Trophoblast cell (in vitro differentiated cells and primary cell): ENCODE data around the gene CCDC92.

Source experiments
- DNase-seq, 2 donors: peaks; one replicate each; pipeline ENCODE4 v3.0.0-alpha.2; 2016
- H2AFZ ChIP-seq: 2 replicates; pipeline ENCODE4 v1.6.1; 2013; ENCODE audit warnings: low read length, moderate library complexity, mild to moderate bottlenecking; ENCODE audit not compliant: insufficient read depth, poor library complexity
- H2AK5ac ChIP-seq: 2 replicates; pipeline ENCODE4 v1.6.1; 2013; ENCODE audit warnings: mild to moderate bottlenecking, low read length
- H2BK120ac ChIP-seq: 2 replicates; pipeline ENCODE4 v1.6.1; 2013; ENCODE audit warnings: low read length, mild to moderate bottlenecking, moderate library complexity; ENCODE audit not compliant: insufficient read depth, poor library complexity
- H2BK12ac ChIP-seq: 2 replicates; pipeline ENCODE4 v1.6.1; 2013; ENCODE audit warnings: mild to moderate bottlenecking, low read length, moderate library complexity
- H2BK5ac ChIP-seq: 2 replicates; pipeline ENCODE4 v1.6.1; 2013; ENCODE audit warnings: low read length, low read depth, moderate library complexity, mild to moderate bottlenecking; ENCODE audit not compliant: poor library complexity
- H3K14ac ChIP-seq: 2 replicates; pipeline ENCODE4 v1.6.1; 2013; ENCODE audit warnings: mild to moderate bottlenecking, low read length
- H3K18ac ChIP-seq: 2 replicates; pipeline ENCODE4 v1.6.1; 2013; ENCODE audit warnings: mild to moderate bottlenecking, low read length
- H3K23ac ChIP-seq: 2 replicates; pipeline ENCODE4 v1.6.1; 2013; ENCODE audit warnings: low read length
- H3K27ac ChIP-seq: 2 replicates; pipeline ENCODE4 v1.5.1; 2013; ENCODE audit warnings: low read depth, mild to moderate bottlenecking, inconsistent platforms, low read length, moderate library complexity
- H3K27me3 ChIP-seq: 2 replicates; pipeline ENCODE4 v1.6.1; 2013; ENCODE audit warnings: inconsistent platforms, mild to moderate bottlenecking, low read length, moderate library complexity; ENCODE audit not compliant: insufficient read depth
- H3K36me3 ChIP-seq, 2 experiments: 1 replicate in 1 of 2; 2 replicates in 1 of 2; pipeline ENCODE4 v1.6.1; 2013; ENCODE audit warnings: low read length in 2 of 2, mild to moderate bottlenecking in 2 of 2, moderate library complexity in 1 of 2; ENCODE audit not compliant: insufficient read depth in 2 of 2, control insufficient read depth in 1 of 2
- H3K4ac ChIP-seq: 2 replicates; pipeline ENCODE4 v1.6.1; 2013; ENCODE audit warnings: low read depth, mild to moderate bottlenecking, low read length, moderate library complexity
- H3K4me1 ChIP-seq, 2 experiments: 1 replicate in 1 of 2; 2 replicates in 1 of 2; pipeline ENCODE4 v1.6.1; 2013; ENCODE audit warnings: low read length in 2 of 2, mild to moderate bottlenecking in 2 of 2, moderate library complexity in 1 of 2; ENCODE audit not compliant: insufficient read depth in 2 of 2, control insufficient read depth in 1 of 2
- H3K4me2 ChIP-seq: 2 replicates; pipeline ENCODE4 v1.6.1; 2013; ENCODE audit warnings: inconsistent platforms, mild to moderate bottlenecking, low read length, moderate library complexity
- H3K4me3 ChIP-seq: 2 replicates; pipeline ENCODE4 v1.5.1; 2013; ENCODE audit warnings: mild to moderate bottlenecking, low read depth, low read length, inconsistent platforms
- H3K79me1 ChIP-seq: one replicate; pipeline ENCODE4 v1.6.1; 2013; ENCODE audit warnings: low read length
- H3K79me2 ChIP-seq: 2 replicates; pipeline ENCODE4 v1.6.1; 2013; ENCODE audit warnings: low read length, mild to moderate bottlenecking; ENCODE audit not compliant: control insufficient read depth, insufficient read depth, poor library complexity
- H3K9ac ChIP-seq: 2 replicates; pipeline ENCODE4 v1.6.1; 2013; ENCODE audit warnings: mild to moderate bottlenecking, low read length
- H3K9me3 ChIP-seq: 2 replicates; pipeline ENCODE4 v1.6.1; 2013; ENCODE audit warnings: low read depth, mild to moderate bottlenecking, control low read depth, inconsistent platforms, low read length; ENCODE audit not compliant: insufficient read depth
- H4K12ac ChIP-seq: 2 replicates; pipeline ENCODE4 v1.6.1; 2013; ENCODE audit warnings: low read depth, mild to moderate bottlenecking, low read length, moderate library complexity
- H4K8ac ChIP-seq: 2 replicates; pipeline ENCODE4 v1.6.1; 2013; ENCODE audit warnings: low read depth, mild to moderate bottlenecking, low read length, moderate library complexity
- H4K91ac ChIP-seq: one replicate; pipeline ENCODE4 v1.6.1; 2013; ENCODE audit warnings: low read depth, mild to moderate bottlenecking, low read length, moderate library complexity
- WGBS: extraction: QIAGEN DNeasy Blood & Tissue Kit; methylation state at CpG from one replicate; pipeline ENCODE4 v1.1.7; 2013; ENCODE audit warnings: missing lambda C conversion rate; ENCODE audit not compliant: insufficient read length, insufficient coverage; ENCODE audit errors: extremely low coverage; 5-methylcytosine and 5-hydroxymethylcytosine counted together

Gene CCDC92

DNA sequence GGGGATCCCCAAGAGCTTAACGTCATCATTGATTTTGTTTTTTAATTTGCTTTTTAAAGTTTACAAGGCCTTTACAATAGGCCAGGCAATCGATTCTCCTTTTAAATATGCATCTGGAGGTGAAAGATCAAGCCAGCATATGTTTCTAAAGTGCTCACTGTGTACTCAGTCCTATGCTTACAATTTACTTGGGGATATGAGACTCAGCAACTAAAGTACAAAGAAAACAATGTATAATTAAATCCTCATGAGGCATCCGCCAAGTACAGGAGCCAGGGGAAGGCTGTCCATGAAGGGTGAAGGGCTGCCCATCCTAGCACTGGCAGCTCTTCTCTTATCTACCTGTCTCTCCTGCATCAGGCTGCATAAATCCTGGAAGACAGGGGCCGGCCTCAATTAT is 11.8 kb downstream of the CCDC92 start:
- H3K4me1 ChIP-seq, result peaks cover 5 to 7% of the 10 kb centered on the region in 2 experiments
- no peak overlapping the region for H3K4ac ChIP-seq
- H2BK5ac ChIP-seq, result no peak overlapping the region
- DNase-seq, result no peak
- no peaks in the 10 kb centered on the region for H3K79me2 ChIP-seq
- H2AK5ac ChIP-seq, result no peak overlapping the region
- H3K14ac ChIP-seq, result no peak overlapping the region
- no peak overlapping the region for H2BK120ac ChIP-seq
- no peak overlapping the region for H2BK12ac ChIP-seq
- H4K8ac ChIP-seq, result no peak overlapping the region
- H3K4me2 ChIP-seq, result no peak overlapping the region
- peaks cover 0 to 7% of the 10 kb centered on the region in 2 experiments for H3K36me3 ChIP-seq
- H3K18ac ChIP-seq, result no peak overlapping the region
- no CpG with 5 or more reads among the region's 4 CpGs for WGBS
- H3K9ac ChIP-seq, result no peak overlapping the region
- H4K12ac ChIP-seq, result no peak overlapping the region
- H3K79me1 ChIP-seq, result no peaks in the 10 kb centered on the region
- no peaks in the 10 kb centered on the region for H3K9me3 ChIP-seq
- H4K91ac ChIP-seq, result no peak overlapping the region
- H3K27me3 ChIP-seq, result no peaks in the 10 kb centered on the region
- H3K23ac ChIP-seq, result no peak overlapping the region
- H3K27ac ChIP-seq, result no peak overlapping the region
- no peak overlapping the region for H3K4me3 ChIP-seq
- no peak overlapping the region for H2AFZ ChIP-seq

DNA sequence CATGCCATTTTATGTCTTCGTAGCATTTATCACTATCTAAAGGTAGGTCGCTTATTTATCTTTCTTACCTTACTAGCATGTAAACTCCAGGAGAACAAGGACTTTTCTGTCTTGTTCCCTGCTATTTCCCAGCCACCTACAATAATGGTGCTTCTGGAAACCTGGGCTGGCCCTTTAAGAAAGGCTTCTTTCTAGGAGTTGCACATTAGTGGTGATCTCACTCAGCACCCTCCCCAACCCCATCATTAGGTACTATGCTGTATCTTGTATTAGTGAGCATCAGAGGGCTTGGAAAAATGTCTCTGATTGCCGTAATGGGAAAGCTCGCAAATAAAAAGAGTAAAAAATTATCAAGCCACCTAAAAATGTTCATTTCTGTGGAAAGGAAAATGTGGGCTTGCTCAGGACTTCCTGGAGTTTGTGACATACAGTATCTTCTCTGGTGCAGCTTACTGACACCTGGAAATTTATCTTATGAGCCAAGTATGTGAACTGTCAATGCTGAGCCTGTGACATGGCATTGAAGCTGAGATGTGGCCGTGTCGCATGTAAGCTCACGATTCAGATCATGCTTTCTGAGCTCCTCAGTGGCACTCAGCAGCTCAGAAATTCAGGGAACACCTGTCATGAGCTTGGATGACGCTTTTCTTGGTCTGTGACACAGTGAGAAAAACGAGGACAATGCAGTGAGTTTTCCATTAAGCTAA is 12.4 kb downstream of the CCDC92 start:
- H3K23ac ChIP-seq, result peak overlapping the region; percentile 95
- peaks cover 5 to 7% of the 10 kb centered on the region in 2 experiments for H3K4me1 ChIP-seq
- no peak overlapping the region for H2BK5ac ChIP-seq
- H3K9me3 ChIP-seq, result no peaks in the 10 kb centered on the region
- no peak for DNase-seq
- no peak overlapping the region for H4K12ac ChIP-seq
- no peak overlapping the region for H4K91ac ChIP-seq
- H2BK120ac ChIP-seq, result no peak overlapping the region
- H3K36me3 ChIP-seq, result peaks cover 0 to 2% of the 10 kb centered on the region in 2 experiments
- H3K79me2 ChIP-seq, result no peaks in the 10 kb centered on the region
- no peak overlapping the region for H3K14ac ChIP-seq
- no peak overlapping the region for H3K18ac ChIP-seq
- no peak overlapping the region for H3K27ac ChIP-seq
- H2AK5ac ChIP-seq, result no peak overlapping the region
- H3K79me1 ChIP-seq, result no peaks in the 10 kb centered on the region
- WGBS, result no CpG with 5 or more reads among the region's 9 CpGs
- no peak overlapping the region for H3K9ac ChIP-seq
- H3K4me2 ChIP-seq, result no peak overlapping the region
- H3K4me3 ChIP-seq, result no peak overlapping the region
- H3K4ac ChIP-seq, result no peak overlapping the region
- H4K8ac ChIP-seq, result no peak overlapping the region
- no peak overlapping the region for H2AFZ ChIP-seq
- H3K27me3 ChIP-seq, result no peaks in the 10 kb centered on the region
- H2BK12ac ChIP-seq, result no peak overlapping the region

DNA sequence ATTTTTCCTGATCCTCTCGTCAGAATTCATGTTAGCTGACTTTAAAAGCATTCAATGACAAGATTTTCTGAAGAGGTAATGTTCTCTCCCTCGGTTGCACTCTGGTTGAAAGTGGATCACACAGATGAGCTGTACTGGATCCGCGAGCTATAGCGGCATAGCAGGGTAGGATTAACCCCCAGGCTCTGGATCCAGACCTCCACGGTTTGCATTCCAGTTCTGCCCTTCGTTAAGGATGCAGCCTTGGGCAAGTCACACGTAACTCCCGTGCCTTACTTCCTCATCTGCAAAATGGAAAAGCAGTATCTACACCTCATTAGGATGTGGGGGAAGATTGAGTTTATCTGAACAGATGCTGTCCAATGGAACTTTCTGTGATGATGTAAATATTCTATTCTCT is 13.8 kb downstream of the CCDC92 start:
- Histone ChIP-seq H2AFZ (no peak overlapping the region), H3K9ac (no peak overlapping the region), H3K4me2 (no peak overlapping the region), H3K79me2 (no peaks in the 10 kb centered on the region), H3K4me1 (peaks cover 5 to 7% of the 10 kb centered on the region in 2 experiments), H3K36me3 (peaks cover 0 to 2% of the 10 kb centered on the region in 2 experiments), H3K23ac (no peak overlapping the region), H3K14ac (no peak overlapping the region), H2AK5ac (no peak overlapping the region), H4K12ac (no peak overlapping the region), H3K27me3 (no peaks in the 10 kb centered on the region), H3K9me3 (no peaks in the 10 kb centered on the region), H4K8ac (no peak overlapping the region), H3K18ac (no peak overlapping the region), H3K4ac (no peak overlapping the region), H3K79me1 (no peaks in the 10 kb centered on the region), H4K91ac (no peak overlapping the region), H2BK12ac (no peak overlapping the region), H3K4me3 (no peak overlapping the region), H3K27ac (peak overlapping the region; percentile 28), H2BK5ac (no peak overlapping the region), H2BK120ac (no peak overlapping the region)
- WGBS, result no CpG with 5 or more reads among the region's 9 CpGs
- no peak for DNase-seq

DNA sequence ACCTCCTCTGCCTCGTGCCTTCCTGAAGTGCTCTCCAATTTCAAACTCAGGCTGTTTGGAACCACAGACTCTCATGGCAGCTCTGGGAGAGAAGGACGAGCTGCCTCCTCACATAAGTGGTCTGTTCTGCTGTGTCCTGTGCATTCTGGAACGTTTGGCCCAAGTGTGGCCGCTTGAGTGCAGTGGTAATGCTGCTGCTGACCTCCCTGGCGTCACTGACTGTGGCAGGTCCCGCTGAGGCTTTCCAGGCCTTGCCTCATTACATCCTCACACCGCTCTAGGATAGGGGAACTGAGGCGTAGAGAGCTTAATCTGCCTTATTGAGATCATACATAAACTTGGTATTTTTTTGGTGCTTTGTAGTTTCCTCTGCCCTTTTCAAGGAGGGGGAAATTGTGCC is 14.2 kb downstream of the CCDC92 start:
- Histone ChIP-seq H2BK12ac (no peak overlapping the region), H3K14ac (no peak overlapping the region), H2BK120ac (no peak overlapping the region), H3K27me3 (no peaks in the 10 kb centered on the region), H2AFZ (no peak overlapping the region), H3K27ac (peak overlapping the region; percentile 28), H2AK5ac (no peak overlapping the region), H3K36me3 (peaks cover 0 to 2% of the 10 kb centered on the region in 2 experiments), H3K79me2 (no peaks in the 10 kb centered on the region), H2BK5ac (no peak overlapping the region), H3K9me3 (no peaks in the 10 kb centered on the region), H3K18ac (no peak overlapping the region), H3K4me2 (no peak overlapping the region), H3K4me1 (peaks cover 5 to 7% of the 10 kb centered on the region in 2 experiments), H4K91ac (no peak overlapping the region), H4K8ac (no peak overlapping the region), H4K12ac (no peak overlapping the region), H3K79me1 (no peaks in the 10 kb centered on the region), H3K9ac (no peak overlapping the region), H3K4me3 (no peak overlapping the region), H3K23ac (no peak overlapping the region), H3K4ac (no peak overlapping the region)
- DNase-seq, result no peak
- no CpG with 5 or more reads among the region's 8 CpGs for WGBS
